Vagina (tissue), 2 donors: ENCODE data around the gene LAMA2.

Experiments
- CTCF ChIP-seq, 3 experiments: fragments of 450-650 bp in 2 of 3; fragments of 200-600 bp in 1 of 3; sonication (generic) in 1 of 3; IDR thresholded peaks; one replicate each; pipeline ENCODE4 v1.5.1; 2017 to 2019; ENCODE audit warnings: antibody characterized with exemption in 3 of 3, mild to moderate bottlenecking in 2 of 3, moderate library complexity in 2 of 3
- POLR2A ChIP-seq, 2 donors: fragments of 450-650 bp; IDR thresholded peaks; one replicate each; pipeline ENCODE4 v1.6.1; 2017; ENCODE audit warnings: antibody characterized with exemption in 2 of 2, mild to moderate bottlenecking in 2 of 2, moderate library complexity in 2 of 2
- POLR2AphosphoS5 ChIP-seq, 2 donors: sonication (generic); formaldehyde crosslinking; IDR thresholded peaks; one replicate each; pipeline ENCODE4 v1.9.0; 2017; ENCODE audit warnings: antibody characterized with exemption in 2 of 2, mild to moderate bottlenecking in 2 of 2, low read depth in 1 of 2; ENCODE audit not compliant: insufficient read depth in 1 of 2

GRCh38 chr6:129453073-129453472 lies 570.1 kb downstream of the LAMA2 start:
- no peak for TF ChIP-seq CTCF (IDR thresholded peaks at IDR 0.05)
- no peak for TF ChIP-seq POLR2A (IDR thresholded peaks at IDR 0.05)
- no peak for TF ChIP-seq POLR2AphosphoS5 (IDR thresholded peaks at IDR 0.05; ENCODE audit: insufficient read depth in 1 of 2, low read depth in 1 of 2)
